Mesothelial cell of epicardium (in vitro differentiated cells): ENCODE data around the gene OLFML2B. TPM values are rescaled to one million over a fixed set of nuclear protein-coding genes. Genes with fewer than 3 reads are reported as not detected.

Experiments used
- DNase-seq, 2 experiments: peaks; one replicate each; pipeline ENCODE4 v3.0.0; 2021; ENCODE audit warnings: low spot score in 2 of 2; ENCODE audit not compliant: unreplicated experiment in 2 of 2
- H3K27ac Mint-ChIP-seq: 2 replicates; pipeline ENCODE4 v1.8.0; 2021; ENCODE audit warnings: mixed read lengths
- H3K27me3 Mint-ChIP-seq: 2 replicates; pipeline ENCODE4 v1.8.0; 2021; ENCODE audit warnings: low read depth, mixed read lengths
- H3K36me3 Mint-ChIP-seq: 2 replicates; pipeline ENCODE4 v1.8.0; 2021; ENCODE audit warnings: mixed read lengths
- H3K4me1 Mint-ChIP-seq: 2 replicates; pipeline ENCODE4 v1.8.0; 2021; ENCODE audit warnings: mixed read lengths
- H3K4me3 Mint-ChIP-seq: 2 replicates; pipeline ENCODE4 v1.8.0; 2021; ENCODE audit warnings: mild to moderate bottlenecking, moderate library complexity, mixed read lengths
- H3K9me3 Mint-ChIP-seq: 2 replicates; pipeline ENCODE4 v1.8.0; 2021; ENCODE audit warnings: mixed read lengths
- CTCF ChIP-seq: fragments of 200-600 bp; sonication (generic); IDR thresholded peaks from one replicate; pipeline ENCODE4 v1.5.0; 2021; ENCODE audit warnings: antibody characterized with exemption; ENCODE audit not compliant: unreplicated experiment
- total RNA-seq: library from RNA; stranded (reverse); gene quantifications from 3 replicates; pipeline ENCODE4 v1.2.1, GENCODE V29; 2021

The OLFML2B gene
- total RNA-seq, 1 donor from 2014 or later: 4.4 TPM

DNA sequence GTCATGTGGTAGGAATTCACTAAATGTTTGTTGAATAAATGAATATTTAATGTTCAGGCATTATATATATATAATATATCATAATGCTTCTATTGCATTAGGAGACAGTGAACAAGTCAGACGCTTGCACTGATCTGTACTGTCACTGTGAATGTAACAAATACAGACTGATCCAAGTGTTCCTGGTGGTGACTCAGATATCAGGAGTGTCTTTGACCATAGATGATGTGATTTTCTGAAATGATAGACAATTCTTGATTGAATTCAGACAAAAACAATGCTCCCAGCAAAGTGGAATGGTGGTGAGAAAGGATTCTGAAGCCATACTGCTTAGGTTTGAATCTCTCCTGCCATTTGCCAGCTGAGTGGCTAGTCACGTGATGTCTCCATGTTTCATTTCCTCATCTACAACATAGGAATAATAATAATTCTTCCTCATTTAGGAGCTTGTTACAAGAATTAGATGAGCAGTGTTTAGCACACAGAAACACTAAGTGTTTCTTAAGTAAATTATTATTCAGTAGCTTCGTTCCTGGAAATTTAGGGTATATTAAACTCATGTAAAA lies 71.0 kb downstream of the OLFML2B start:
- H3K9me3 Mint-ChIP-seq: peaks cover 3% of the 10 kb centered on the region
- peaks cover 8% of the 10 kb centered on the region for H3K4me1 Mint-ChIP-seq
- no peak for DNase-seq
- H3K27ac Mint-ChIP-seq: no peak overlapping the region
- peaks cover 15% of the 10 kb centered on the region for H3K36me3 Mint-ChIP-seq
- no peak for TF ChIP-seq CTCF
- no peak overlapping the region for H3K4me3 Mint-ChIP-seq
- peaks cover 10% of the 10 kb centered on the region for H3K27me3 Mint-ChIP-seq

GRCh38 chr1:161951646-161952045 lies 72.0 kb downstream of the OLFML2B start:
- no peak for TF ChIP-seq CTCF
- Mint-ChIP-seq H3K4me3 (no peak overlapping the region), H3K27ac (no peak overlapping the region), H3K9me3 (peaks cover 9% of the 10 kb centered on the region), H3K36me3 (peaks cover 20% of the 10 kb centered on the region), H3K4me1 (peaks cover 6% of the 10 kb centered on the region), H3K27me3 (peaks cover 10% of the 10 kb centered on the region)
- DNase-seq: no peak

GRCh38 chr1:161950377-161950776 lies 73.3 kb downstream of the OLFML2B start:
- no peak overlapping the region for H3K4me3 Mint-ChIP-seq

GRCh38 chr1:161949548-161949947 lies 74.1 kb downstream of the OLFML2B start:
- no peak overlapping the region for H3K27ac Mint-ChIP-seq
- no peak for DNase-seq
- H3K4me3 Mint-ChIP-seq: no peak overlapping the region
- H3K36me3 Mint-ChIP-seq: peaks cover 20% of the 10 kb centered on the region
- H3K9me3 Mint-ChIP-seq: peaks cover 9% of the 10 kb centered on the region
- H3K27me3 Mint-ChIP-seq: peaks cover 10% of the 10 kb centered on the region
- H3K4me1 Mint-ChIP-seq: peaks cover 22% of the 10 kb centered on the region
- no peak for TF ChIP-seq CTCF

More at GRCh38 chr1:161950377-161950776, 73.3 kb downstream of the OLFML2B start:
- Mint-ChIP-seq H3K36me3 (peaks cover 20% of the 10 kb centered on the region), H3K9me3 (peaks cover 9% of the 10 kb centered on the region), H3K27ac (no peak overlapping the region), H3K4me1 (peaks cover 15% of the 10 kb centered on the region), H3K27me3 (peaks cover 10% of the 10 kb centered on the region)
- TF ChIP-seq CTCF: no peak
- no peak for DNase-seq

GRCh38 chr1:161948435-161948834 lies 75.2 kb downstream of the OLFML2B start:
- Mint-ChIP-seq H3K36me3 (peaks cover 22% of the 10 kb centered on the region), H3K4me3 (no peak overlapping the region), H3K27ac (no peak overlapping the region), H3K4me1 (peaks cover 29% of the 10 kb centered on the region), H3K27me3 (peaks cover 6% of the 10 kb centered on the region), H3K9me3 (peaks cover 9% of the 10 kb centered on the region)
- TF ChIP-seq CTCF: no peak
- DNase-seq: no peak
